HG03354 (cell line): ENCODE measurements around the gene ZBTB1.
"Not testable (repeated sequence)": the region's sequence is repeated elsewhere in the genome, so short reads cannot be mapped to it uniquely, and the experiment has no call there.

ENCODE experiments used
- ATAC-seq: cut with Tn5 transposase; IDR thresholded peaks from one replicate; pipeline ENCODE4 v1.9.1; 2021; ENCODE audit warnings: mild to moderate bottlenecking; ENCODE audit not compliant: unreplicated experiment, poor library complexity, severe bottlenecking

The ZBTB1 gene

GRCh38 chr14:64558216-64558615 lies 53.6 kb downstream of the ZBTB1 start:
- not testable (repeated sequence) for ATAC-seq

DNA sequence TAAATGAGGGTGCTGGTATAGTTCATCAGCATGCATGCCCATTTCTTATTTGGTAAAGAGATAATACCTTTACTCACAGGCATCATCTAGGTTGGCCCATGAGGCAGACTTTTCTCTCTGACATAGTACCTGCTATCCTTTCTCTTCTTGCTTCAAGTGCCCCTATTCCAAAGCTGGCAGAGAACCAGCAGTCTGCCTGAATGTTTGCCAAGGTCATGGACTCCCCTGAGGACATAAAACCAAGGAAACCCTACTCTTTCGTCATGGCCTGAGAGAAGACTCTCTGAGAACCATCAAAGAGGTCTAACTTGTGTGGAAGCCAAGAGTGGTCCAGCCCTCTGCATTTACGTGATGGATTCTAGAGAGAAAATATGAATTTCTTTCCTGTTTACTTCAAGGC lies 57.1 kb downstream of the ZBTB1 start:
- no peak for ATAC-seq

DNA sequence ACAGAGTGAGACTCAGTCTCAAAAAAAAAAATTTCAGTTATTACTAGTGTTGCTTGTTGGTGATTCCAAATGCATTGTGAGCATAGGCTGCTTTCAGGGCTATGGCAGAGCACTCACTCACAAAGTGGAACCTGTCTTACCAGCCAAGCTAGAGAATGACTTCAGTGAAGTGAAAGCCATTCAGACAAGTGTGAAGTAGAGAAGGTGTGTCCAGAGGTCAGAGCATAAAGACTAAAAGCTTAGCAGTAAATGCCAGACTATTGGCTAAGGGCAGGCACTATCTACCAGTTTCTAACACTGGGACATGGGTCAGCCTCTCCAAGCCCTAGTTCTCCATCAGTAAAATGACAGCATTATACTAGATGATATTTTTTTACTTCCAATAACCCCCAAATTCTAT lies 57.9 kb downstream of the ZBTB1 start:
- no peak for ATAC-seq

- ATAC-seq = no peak
These were observed 59.1 kb downstream of the ZBTB1 start for GRCh38 chr14:64563696-64564095.

DNA sequence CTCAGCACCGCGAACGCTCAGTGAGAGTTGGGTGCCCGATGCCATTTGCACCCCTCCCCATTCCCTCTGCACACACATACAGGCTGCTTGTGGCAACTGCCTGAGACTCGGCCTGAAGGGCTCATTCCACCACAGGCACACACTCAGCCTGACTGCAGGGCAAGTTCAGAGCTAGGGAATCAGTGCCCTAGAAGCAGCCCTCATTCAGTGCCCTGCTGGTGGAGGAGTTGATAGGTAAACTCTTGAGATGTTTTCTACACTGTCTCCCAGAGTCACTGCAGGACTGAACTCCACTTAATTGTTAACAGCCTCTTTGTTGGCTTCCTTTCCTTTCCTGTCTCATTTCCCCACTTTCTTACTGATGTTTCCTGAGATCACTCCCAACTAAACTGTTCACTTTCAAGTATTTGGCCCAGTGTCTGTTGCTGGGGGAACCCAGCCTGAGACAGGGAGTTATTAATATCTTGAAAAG lies 62.1 kb downstream of the ZBTB1 start:
- ATAC-seq = no peak

DNA sequence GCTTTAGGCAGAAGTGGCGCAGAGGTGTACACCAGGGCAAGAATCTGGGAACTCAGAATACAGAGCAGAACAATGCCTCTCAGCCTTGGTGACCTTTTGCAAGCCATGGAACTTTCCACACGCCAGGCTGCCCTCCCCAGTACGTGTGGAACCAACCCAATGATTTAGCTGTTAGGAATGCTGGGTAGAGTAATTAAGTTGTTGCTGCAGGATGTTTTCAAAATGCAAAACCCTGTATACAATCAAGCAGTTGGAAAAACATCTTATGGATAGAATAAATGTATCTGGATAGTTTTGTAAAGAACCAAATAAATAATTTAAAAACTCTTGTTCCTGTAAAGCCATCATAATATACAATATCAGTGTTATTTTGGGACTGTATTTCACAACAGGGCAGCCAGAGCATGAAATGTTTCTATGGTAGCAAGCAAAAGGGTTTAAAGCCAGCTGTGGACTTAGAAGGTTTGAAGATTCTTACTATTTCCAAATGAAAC lies 64.6 kb downstream of the ZBTB1 start:
- ATAC-seq = no peak

DNA sequence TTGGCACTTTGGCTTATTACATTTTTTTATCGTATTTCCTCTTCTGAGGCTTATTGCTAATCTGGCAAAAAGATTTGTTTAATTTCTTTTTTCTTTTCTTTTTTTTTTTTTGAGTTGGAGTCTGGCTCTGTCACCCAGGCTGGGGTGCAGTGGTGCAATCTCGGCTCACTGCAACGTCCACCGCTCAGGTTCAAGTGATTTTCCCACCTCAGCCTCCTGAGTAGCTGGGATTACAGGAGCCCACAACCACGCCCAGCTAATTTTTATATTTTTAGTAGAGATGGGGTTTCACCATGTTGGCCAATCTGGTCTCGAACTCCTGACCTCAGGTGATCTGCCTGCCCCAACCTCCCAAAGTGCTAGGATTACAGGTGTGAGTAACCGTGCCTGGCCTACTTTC lies 65.1 kb downstream of the ZBTB1 start:
- not testable (repeated sequence) for ATAC-seq

DNA sequence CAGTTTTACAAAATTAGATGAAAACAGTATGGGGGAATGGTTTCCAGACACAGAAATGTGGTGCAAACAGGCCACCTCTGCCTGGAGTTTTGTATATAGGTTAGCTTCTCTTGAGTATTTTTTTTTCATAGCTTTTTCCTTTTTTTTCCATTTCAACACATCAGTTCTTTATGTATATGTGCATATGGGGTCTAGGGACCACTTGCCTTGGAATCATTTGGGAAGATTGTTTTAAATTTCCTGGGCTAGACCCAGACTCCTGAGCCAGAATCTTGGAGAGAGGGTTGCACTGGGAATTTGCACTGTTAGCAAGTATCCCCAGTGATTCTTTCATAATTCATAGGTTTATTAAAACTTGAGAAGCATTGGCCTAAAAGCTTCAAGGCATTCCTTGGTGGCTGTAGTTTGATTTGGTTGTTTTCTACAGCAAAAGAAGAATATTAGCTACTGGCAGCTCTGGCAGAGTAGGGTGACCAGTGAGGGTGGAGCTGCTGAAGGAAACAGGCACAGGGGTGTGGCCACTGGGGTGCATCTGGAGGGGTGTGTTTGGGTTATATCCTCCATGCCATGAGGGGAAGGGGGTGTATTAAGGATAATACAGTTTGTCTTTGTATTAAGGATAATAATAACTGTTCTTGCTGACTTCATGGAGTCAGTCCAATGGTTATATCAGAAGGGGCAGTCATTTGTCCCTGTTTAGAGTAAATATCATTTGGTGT lies 68.0 kb downstream of the ZBTB1 start:
- no peak for ATAC-seq

DNA sequence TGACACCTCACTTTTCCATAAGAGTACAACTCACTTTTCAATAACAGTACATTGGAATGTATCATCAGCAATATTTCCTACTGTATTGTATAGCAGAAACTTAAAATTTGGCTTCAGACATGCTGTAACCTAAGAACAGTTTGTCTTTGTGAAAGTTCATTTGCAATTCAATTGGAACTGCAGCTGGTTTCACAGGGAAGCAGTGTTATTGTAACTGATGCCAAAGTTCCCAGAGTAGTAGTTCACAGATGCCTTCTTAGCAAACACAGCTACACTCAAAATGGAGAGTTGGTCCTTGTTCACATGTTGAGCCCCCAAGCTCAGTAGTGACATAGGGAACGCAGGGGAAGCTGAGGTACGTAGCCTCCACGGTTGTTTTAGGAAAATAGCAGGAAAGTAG lies 68.5 kb downstream of the ZBTB1 start:
- ATAC-seq = no peak
